C4-2B (cell line): ENCODE measurements around the gene IFIT1.

Source experiments
- H3K27ac ChIP-seq: fragments of 450-650 bp; 2 replicates; pipeline ENCODE4 v1.5.1; 2017
- CTCF ChIP-seq: fragments of 450-650 bp; conservative IDR thresholded peaks from 2 replicates; pipeline ENCODE4 v1.5.1; 2017; ENCODE audit warnings: mild to moderate bottlenecking
- ZFX ChIP-seq: fragments of 450-650 bp; IDR thresholded peaks from 2 replicates; pipeline ENCODE4 v1.6.1; 2017

The IFIT1 gene

DNA sequence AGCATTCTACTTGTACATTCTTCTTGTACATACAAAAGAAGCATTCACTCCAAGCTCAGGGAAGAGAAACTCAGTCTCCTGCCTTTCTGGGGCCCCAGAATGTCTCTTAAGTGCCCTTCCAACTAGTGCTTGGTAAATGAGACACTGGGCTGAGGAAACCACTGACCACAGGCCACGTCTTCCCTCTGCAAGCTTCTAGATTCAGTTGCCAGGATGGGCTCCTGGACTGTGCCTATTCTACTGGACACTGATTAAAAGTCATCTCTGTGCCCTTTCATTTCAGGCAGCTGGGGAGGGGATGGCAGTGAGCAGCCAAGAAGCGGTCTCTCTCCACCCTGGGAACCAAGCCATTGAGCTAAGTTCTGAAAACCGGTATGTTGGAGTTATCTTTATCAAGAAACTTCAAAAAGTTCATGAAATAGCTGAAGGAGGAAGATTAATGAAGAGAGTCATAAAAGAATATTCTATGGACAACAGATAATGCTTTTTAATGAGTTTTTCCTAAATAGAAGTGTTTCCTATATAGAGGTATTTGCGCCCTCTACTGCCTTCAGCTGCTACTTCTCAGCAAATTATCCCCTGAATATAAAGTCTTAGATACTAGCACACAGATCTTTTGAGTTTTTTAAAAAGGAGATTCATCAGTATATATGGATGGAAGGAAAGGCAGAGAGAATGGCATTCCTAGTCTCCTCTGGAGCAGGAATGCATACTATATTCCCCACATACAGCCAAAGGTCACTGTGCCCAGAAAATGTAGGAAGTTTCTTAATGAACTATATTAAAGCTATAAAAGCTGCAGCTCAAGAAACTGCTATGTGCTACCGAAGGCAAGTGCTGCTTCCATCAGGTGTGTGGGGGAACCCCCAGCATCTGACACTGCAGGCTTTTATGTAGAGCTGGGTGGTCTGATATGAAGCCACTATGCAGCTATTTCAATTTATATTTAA, 23.0 kb upstream of the IFIT1 start:
- no peak overlapping the region for H3K27ac ChIP-seq
- no peak for TF ChIP-seq ZFX
- peak; percentile 37 for TF ChIP-seq CTCF

- no peak overlapping the region for H3K27ac ChIP-seq
- TF ChIP-seq CTCF = no peak
- TF ChIP-seq ZFX = no peak
Observed at GRCh38 chr10:89371079-89371478, 21.3 kb upstream of the IFIT1 start.

- TF ChIP-seq CTCF (no peak), ZFX (no peak)
- H3K27ac ChIP-seq = no peak overlapping the region
Observed at GRCh38 chr10:89371987-89372386, 20.4 kb upstream of the IFIT1 start.

DNA sequence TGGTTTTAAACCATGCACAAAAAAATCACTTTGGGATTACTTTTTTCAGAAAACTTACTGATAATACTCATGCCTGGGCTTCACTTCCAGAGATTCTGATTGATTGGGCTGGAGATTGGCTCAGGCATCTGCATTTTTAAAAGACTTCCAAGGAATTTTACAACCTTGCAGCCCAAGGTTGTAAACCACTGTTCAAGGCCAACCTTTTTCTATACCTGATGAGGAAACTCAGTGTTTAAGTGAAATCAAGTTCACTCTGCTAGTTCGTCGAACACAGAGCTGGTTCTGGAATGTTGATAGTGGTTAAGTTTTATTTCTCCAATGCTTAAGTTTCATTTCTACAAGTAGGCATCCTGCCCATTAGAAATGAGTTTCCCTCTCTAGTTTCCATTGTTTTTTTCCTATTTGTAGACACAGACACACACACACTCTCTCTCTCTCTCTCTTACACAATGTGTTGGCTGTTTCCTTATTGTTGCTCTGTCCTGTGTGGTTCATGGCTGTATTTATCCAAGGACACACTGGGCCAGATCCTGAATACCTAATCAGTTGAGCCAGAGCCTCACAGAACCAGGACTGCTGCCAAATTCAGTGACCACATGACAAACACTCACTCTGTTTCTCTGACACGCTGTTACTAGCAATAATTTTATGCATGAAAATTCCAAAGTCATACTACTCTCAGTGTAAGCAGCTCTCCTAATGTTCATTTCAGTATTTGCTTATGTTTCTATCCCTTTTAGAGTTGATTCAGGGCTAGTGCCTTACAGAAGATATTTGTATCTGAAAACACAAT, 18.3 kb upstream of the IFIT1 start:
- peak overlapping the region; percentile 77 for H3K27ac ChIP-seq

DNA sequence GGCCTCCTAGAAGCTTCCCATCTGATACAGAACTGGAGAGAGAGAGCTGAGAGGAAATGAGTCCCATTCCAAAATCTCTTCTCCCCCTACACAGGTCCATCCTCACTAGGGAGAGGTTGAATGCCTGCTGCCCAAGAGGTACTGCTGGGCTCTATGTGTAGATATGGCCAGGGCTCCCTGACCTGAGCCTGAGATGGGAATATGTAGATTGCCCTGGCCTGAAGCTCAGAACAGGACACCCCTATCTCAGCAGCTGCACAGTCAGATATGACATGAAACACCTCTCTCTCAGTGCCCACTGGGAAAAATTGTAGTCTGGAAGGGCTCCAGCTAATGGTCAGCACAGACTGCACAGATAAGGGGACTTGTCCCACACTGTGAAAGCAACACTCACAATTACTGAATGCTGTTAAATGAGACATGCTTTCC, 17.7 kb upstream of the IFIT1 start:
- H3K27ac ChIP-seq = peak overlapping the region; percentile 77
- no peak for TF ChIP-seq ZFX
- no peak for TF ChIP-seq CTCF

More for the DNA sequence above, 18.3 kb upstream of the IFIT1 start:
- TF ChIP-seq CTCF (no peak), ZFX (no peak)

- no peak for TF ChIP-seq CTCF
- TF ChIP-seq ZFX = no peak
- no peak within 1 kb of the TSS for H3K27ac ChIP-seq
Observed at GRCh38 chr10:89377705-89378637, 14.5 kb upstream of the IFIT1 start, which contains the start of gene IFIT1B. Gene IFIT1B, plus strand, starts transcription at chr10:89378056. Its CDS starts 80 bp downstream, at chr10:89378136.
